HS-5 (cell line): Measurements from ENCODE around the gene MPIG6B.

ENCODE experiments used
- DNase-seq: peaks from one replicate; pipeline ENCODE4 v3.0.0-alpha.2; 2012; ENCODE audit warnings: low read depth

MPIG6B gene, protein sequence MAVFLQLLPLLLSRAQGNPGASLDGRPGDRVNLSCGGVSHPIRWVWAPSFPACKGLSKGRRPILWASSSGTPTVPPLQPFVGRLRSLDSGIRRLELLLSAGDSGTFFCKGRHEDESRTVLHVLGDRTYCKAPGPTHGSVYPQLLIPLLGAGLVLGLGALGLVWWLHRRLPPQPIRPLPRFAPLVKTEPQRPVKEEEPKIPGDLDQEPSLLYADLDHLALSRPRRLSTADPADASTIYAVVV

DNA sequence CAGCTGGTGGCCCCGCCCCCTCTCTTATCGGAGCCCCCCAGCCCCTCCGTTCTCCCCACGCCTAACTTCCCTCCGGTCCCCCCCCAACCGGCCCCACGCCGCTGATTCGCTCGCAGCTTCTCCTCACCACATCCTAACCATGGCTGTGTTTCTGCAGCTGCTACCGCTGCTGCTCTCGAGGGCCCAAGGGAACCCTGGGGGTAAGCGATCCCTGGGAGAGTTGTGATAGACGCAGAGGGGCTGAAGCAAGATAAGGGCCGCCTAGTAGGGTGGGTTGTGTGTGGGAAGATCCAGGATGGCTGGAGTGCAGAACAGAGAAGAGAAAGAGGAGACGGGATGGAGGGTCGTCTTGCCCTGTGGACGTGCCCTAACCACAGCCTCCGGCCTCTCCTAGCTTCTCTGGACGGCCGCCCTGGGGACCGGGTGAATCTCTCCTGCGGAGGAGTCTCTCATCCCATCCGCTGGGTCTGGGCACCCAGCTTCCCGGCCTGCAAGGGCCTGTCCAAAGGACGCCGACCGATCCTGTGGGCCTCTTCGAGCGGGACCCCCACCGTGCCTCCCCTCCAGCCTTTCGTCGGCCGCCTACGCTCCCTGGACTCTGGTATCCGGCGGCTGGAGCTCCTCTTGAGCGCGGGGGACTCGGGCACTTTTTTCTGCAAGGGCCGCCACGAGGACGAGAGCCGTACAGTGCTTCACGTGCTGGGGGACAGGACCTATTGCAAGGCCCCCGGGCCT, at the start of gene MPIG6B:
MPIG6B (plus strand) TSS at position 129 of the 735 bp plus-strand sequence; CDS start at position 140, 11 bp downstream.
- no peak for DNase-seq

- no peak for DNase-seq
Observed at GRCh38 chr6:31676322-31676903, 46.8 kb upstream of the MPIG6B start.

GRCh38 chr6:31676904-31677303, 46.3 kb upstream of the MPIG6B start:
- DNase-seq = no peak

GRCh38 chr6:31677955-31678354, 45.2 kb upstream of the MPIG6B start:
- DNase-seq = no peak

- DNase-seq = no peak
Observed at GRCh38 chr6:31680226-31681134, 42.7 kb upstream of the MPIG6B start, which contains the start of gene LY6G5C. Gene LY6G5C (minus strand): TSS chr6:31681067. CDS start chr6:31680373, 694 bp downstream.

DNA sequence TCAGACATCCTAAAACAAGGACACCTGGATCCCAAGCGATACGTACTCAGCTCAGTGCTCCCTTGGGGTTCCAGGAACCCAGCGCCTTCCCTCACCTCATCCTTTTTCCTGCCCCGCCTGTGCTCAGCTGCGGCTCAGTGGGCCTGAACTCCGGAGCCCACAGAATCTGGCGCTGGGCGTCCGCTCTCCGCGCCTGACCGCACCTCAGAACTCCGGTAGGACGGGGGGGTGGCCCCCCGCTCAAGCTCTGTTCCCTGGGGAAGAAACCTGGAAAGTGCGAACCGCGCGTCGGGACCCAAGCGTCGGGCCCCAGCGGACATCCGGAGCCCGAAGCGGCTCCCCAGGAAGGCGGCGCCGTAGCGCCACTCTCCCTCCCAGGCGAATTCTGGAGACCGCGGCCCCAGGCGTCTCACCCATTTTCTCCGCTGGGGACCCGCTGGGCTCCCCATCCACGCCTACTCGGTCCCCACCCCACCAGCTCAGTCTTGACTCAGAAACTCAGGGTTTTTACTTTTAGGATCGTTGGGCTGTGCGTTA, 42.0 kb upstream of the MPIG6B start:
- no peak for DNase-seq

- DNase-seq = no peak
Observed at GRCh38 chr6:31683591-31683990, 39.6 kb upstream of the MPIG6B start.

DNA sequence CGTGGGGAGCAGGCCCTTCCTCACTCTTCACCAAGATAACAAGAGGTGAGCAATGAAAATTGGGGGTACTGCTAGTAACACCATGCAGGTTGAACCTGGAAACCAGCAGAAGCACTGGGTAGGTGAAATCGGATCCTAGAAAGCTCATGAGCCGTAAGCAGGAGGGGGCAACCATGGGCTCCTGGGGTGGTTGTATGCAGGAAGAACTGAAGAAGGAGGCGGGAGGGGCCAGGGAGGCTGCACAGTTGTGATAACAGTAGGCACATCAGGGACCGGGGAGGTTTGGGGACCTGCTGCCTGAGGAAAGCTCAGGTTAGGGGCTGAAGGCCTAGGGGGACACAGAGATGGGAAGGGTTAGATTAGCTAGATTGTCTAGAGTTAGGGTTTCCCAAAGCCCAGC, 36.7 kb upstream of the MPIG6B start:
- no peak for DNase-seq

- no peak for DNase-seq
Observed at GRCh38 chr6:31687321-31687720, 35.9 kb upstream of the MPIG6B start.

DNA sequence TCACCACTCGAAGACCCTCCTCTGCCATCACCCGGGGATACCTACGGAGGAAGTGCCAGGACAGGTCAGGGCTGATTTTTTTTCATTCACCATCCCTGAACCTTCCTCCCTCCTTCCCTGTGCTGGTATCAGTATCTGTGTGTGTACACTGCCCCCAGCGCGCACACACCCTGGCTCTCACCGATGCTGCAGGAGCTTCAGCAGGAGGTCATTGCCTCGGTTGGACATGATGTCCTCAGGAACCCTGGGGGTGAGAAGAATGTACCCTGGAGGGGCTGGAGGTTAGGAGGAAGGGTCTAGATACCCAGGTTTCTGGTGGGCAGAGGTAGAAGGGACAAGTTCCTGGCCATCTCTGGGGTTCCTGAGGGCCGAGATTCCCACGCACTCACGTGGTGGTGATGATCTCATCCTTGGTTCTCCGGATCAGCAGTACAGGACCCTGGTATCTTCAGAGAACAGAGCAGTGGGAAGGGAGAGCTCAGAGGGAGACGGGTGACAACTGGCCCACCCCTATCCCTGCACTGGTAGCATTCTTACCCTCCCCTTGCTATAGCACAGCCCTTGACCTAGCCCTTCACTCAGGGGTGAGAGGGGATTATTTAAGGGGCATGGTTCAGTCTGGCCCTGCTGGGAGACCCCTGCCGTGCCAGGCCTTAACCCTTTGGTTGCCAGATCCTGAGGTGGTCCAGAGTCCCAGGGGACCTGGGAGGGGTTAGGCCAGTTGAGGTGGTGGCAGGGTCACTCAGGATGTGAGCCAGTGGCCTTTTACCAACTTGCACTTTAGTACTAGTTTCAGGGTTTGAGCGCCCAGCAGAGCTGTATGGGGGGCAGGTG, 35.1 kb upstream of the MPIG6B start:
- DNase-seq = no peak

GRCh38 chr6:31689249-31690110, 33.7 kb upstream of the MPIG6B start:
- no peak for DNase-seq

DNA sequence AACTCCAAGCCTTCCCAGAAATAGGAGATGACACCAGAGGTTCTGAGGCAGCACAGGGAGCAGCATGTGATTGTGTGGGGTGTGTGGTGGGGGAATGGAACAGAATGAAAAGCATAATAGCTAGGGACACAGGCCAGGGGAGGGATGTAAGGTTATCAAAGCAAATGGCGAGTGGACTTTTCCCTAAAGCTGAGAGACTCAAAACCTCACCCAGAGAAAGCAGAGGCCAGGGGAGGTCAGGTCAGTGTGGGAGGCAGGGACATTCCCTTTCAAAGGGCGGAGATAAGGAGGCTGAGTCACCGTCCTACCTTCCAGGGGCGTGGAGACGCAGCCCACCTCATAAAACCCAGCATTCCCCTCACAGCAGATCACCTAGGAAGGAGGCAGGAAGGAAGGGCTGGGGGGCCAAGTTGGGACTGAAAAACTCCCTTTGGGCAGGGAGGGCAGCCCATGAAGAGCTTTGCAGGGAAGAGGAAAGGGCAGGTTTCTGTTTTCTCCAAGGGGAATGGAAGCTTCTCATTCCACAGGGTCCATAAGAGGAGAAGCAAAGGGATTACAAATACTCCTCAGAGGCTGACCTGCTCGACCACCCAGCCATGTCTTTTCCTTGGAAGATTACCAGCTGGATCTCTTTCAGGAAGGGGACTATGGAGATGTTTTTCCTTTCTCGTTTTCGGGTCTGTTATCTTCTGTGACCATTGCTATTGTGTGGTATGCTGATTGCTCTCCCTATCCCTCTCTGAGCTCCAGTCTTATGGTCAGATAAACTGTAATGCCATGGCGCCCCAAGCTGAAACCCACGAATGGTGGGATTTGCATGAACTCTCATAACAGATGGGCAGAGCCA, 32.7 kb upstream of the MPIG6B start:
- no peak for DNase-seq

DNA sequence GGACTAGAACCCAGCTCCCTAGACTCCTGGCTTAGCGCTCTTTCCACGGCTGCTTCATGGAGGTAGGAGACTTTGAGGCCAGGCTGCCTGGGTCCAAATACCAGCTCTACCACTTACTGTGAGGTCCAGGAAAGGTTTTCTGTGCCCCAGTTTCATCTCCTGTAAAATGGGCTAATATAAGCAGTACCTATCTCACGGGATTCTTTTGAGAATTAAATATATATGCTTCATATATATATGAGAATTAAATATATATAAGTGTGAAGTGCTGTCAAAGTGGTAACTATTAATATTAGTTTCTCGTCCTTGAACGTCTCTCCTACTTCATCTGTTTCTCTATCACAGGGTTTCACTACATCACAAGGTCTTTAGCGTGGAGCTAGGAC, 32.1 kb upstream of the MPIG6B start:
- DNase-seq = no peak

DNA sequence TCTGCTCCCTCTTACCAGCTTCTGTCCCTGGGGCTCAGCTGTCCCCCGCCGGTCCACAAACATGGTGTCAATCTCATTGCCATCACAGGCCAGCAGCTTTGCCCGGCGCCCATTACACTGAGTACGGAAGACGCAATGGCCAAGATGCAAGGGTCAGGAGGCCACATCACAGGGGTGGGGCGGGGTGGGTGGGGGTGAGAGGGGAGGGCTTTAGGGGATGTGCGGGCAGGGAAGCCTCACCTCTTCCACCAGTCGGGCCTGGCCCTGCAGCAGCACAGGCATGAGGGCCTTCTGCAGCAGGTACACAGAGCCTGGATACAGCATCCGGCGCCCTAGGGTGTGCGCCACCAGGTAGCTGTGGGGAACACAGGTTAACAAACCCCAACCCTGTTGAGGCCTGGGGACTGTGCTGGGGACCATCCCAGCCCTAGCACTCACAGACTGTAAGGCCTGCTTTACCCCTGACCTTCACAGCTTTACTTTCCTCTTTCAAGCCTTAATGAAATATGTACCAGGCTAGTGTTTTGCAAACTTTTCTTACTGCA, 31.5 kb upstream of the MPIG6B start:
- no peak for DNase-seq

DNA sequence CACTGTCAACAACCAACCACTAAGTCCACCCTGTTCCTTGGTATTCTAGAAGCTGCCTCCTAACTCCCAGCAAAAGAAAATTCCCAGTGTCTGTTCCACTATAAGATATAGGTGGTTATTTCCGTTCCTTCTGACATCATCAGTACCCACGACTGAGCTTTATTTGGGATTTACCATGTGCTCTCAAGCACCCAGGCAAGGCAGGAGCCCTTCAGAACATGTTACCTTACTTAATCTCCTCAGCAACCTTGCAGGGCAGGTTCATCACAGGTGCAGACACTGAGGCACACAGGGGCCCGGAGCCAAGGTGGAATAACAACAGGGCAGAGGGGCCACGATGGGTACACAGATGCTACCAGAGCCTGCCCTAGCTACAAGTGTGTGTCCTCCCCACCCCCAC, 30.8 kb upstream of the MPIG6B start:
- DNase-seq = no peak

GRCh38 chr6:31692886-31693285, 30.3 kb upstream of the MPIG6B start:
- no peak for DNase-seq

- no peak for DNase-seq
Observed at GRCh38 chr6:31693535-31693934, 29.6 kb upstream of the MPIG6B start.

GRCh38 chr6:31697555-31697954, 25.6 kb upstream of the MPIG6B start:
- no peak for DNase-seq
